ENCODE measurements around the gene RSKR. TPM values are rescaled to one million over a fixed set of nuclear protein-coding genes. Genes with fewer than 3 reads are reported as not detected.
"Not testable (repeated sequence)": the region's sequence is repeated elsewhere in the genome, so short reads cannot be mapped to it uniquely, and the experiment has no call there.

Gene RSKR
- total RNA-seq, 2 donors from 2014 or later, result 8.0 to 11.8 TPM

DNA sequence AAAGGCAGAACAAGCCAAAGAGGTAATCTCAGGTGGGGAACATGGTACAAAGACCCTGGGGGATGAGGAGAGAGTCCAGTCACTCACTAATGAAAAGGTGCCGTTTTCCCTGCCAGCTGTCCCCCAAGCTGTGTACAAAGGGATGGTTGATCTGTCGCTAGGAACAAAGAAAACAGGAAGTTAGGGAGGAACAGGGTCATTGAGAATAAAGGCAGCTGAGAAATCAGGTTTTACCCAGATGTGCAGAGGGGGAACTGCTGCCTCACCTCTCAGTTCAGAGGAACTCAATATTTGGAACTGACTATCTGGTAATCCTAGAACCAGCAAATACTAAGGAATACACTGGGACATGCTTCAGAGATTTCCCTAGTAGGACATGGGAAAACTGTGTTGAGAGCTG lies 1.5 kb downstream of the RSKR start:
- peaks cover 20% of the 10 kb centered on the region for H3K36me3 ChIP-seq
- H3K9me3 ChIP-seq, result no peaks in the 10 kb centered on the region
- no peak overlapping the region for H3K4me3 ChIP-seq
- DNase-seq (ENCODE audit: low spot score) (no peak), ATAC-seq (ENCODE audit: insufficient number of reproducible peaks, low FRiP score, low read depth) (no peak)
- no peak overlapping the region for H3K27ac ChIP-seq
- H3K27me3 ChIP-seq (replicated peaks; ENCODE audit: insufficient read depth), result no peaks in the 10 kb centered on the region
- H3K4me1 ChIP-seq (ENCODE audit: control insufficient read depth in 1 of 2, low read depth in 2 of 2), result no peaks in the 10 kb centered on the region
- TF ChIP-seq, protein P1, sequence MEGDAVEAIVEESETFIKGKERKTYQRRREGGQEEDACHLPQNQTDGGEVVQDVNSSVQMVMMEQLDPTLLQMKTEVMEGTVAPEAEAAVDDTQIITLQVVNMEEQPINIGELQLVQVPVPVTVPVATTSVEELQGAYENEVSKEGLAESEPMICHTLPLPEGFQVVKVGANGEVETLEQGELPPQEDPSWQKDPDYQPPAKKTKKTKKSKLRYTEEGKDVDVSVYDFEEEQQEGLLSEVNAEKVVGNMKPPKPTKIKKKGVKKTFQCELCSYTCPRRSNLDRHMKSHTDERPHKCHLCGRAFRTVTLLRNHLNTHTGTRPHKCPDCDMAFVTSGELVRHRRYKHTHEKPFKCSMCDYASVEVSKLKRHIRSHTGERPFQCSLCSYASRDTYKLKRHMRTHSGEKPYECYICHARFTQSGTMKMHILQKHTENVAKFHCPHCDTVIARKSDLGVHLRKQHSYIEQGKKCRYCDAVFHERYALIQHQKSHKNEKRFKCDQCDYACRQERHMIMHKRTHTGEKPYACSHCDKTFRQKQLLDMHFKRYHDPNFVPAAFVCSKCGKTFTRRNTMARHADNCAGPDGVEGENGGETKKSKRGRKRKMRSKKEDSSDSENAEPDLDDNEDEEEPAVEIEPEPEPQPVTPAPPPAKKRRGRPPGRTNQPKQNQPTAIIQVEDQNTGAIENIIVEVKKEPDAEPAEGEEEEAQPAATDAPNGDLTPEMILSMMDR (IDR thresholded peaks at IDR 0.05), result no peak

DNA sequence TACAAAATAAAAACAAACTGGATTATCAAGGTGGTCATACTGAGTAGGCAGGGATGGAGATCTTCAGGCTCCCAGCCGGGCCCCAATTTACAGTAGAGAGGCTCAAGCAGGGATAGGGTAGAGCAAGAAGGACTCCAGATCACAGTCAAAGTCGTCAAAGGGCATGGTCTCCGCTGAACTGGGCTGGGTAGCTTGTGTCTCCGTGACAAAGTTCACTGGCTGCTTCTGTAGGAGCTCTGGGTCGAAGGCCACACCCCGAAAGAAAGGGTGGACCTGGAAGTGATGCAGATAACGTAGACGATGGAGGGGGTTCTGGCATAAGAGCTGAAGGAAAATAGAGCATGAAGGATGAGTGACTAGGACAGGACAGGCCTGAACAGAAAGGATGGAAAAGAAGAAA lies 3.6 kb downstream of the RSKR start:
- H3K27me3 ChIP-seq (replicated peaks; ENCODE audit: insufficient read depth), result no peaks in the 10 kb centered on the region
- TF ChIP-seq, protein P1 (IDR thresholded peaks at IDR 0.05), result no peak
- no peaks in the 10 kb centered on the region for H3K4me1 ChIP-seq (ENCODE audit: control insufficient read depth in 1 of 2, low read depth in 2 of 2)
- H3K4me3 ChIP-seq, result no peak overlapping the region
- DNase-seq (ENCODE audit: low spot score) (no peak), ATAC-seq (ENCODE audit: insufficient number of reproducible peaks, low FRiP score, low read depth) (no peak)
- H3K36me3 ChIP-seq, result peaks cover 5% of the 10 kb centered on the region
- H3K27ac ChIP-seq, result no peak overlapping the region
- no peaks in the 10 kb centered on the region for H3K9me3 ChIP-seq

DNA sequence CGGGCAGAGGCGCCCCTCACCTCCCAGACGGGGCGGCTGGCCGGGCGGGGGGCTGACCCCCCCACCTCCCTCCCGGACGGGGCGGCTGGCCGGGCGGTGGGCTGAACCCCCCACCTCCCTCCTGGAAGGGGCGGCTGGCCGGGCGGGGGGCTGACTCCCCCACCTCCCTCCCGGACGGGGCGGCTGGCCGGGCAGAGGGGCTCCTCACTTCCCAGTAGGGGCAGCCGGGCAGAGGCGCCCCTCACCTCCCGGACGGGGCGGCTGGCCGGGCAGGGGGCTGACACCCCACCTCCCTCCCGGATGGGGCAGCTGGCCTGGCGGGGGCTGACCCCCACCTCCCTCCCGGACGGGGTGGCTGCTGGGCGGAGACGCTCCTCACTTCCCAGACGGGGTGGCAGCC lies 10.0 kb downstream of the RSKR start:
- not testable (repeated sequence) for H3K36me3 ChIP-seq; H3K4me3 ChIP-seq; H3K9me3 ChIP-seq; ATAC-seq (ENCODE audit: insufficient number of reproducible peaks, low FRiP score, low read depth); H3K27me3 ChIP-seq (replicated peaks; ENCODE audit: insufficient read depth); H3K27ac ChIP-seq; DNase-seq (ENCODE audit: low spot score); H3K4me1 ChIP-seq (ENCODE audit: control insufficient read depth in 1 of 2, low read depth in 2 of 2)

DNA sequence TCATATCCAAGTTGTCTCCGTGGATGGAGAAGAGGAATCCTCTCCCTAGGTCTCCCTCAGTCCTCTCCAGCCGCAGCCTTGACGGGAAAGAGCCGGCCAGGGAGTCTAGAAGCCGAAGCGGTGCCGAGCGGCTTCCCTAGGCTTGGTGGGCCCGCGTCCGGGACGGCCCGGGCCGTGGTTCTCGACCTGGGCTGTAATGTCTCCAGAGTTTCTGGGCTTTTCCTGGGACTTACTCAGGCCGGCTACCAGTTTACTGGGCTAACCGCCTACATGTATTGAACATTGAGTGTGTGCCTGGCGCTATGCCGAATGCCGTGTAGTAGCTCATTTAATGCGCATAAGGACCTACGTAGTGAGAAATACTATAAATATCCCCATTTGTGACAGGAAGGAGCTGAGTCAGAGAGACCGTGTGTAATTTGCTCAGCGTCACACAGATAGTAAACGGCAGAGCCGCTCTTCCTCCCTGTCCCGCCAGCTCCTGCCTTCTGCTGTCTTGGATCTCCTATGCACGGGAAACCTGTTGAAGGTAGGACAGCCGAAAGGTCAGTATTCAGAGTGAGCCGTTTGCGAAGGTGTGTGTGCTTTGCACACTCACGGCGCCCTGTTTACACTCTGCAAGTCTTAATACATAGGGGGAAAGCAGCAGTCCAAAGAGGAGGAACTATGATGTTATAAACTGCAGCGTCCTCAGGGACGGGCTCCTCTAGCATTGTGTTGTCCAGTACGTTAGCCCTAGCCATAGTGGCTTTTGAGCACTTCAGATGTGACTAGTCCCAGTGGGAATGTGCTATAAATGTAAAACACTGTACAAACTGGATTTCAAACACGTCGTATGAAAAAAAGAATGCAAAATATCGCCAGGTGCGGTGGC lies 14.4 kb downstream of the RSKR start:
- TF ChIP-seq, protein P1 (IDR thresholded peaks at IDR 0.05), result no peak
- no peaks in the 10 kb centered on the region for H3K9me3 ChIP-seq
- ATAC-seq (ENCODE audit: insufficient number of reproducible peaks, low FRiP score, low read depth) (peak; percentile 80), DNase-seq (ENCODE audit: low spot score) (peak; percentile 76)
- H3K4me1 ChIP-seq (ENCODE audit: control insufficient read depth in 1 of 2, low read depth in 2 of 2), result peaks cover 5 to 16% of the 10 kb centered on the region in 2 donors
- no peaks in the 10 kb centered on the region for H3K36me3 ChIP-seq
- no peaks in the 10 kb centered on the region for H3K27me3 ChIP-seq (replicated peaks; ENCODE audit: insufficient read depth)
- H3K4me3 ChIP-seq, result peak overlapping the region; percentile 88
- peak overlapping the region; percentile 95 to 98 for H3K27ac ChIP-seq

DNA sequence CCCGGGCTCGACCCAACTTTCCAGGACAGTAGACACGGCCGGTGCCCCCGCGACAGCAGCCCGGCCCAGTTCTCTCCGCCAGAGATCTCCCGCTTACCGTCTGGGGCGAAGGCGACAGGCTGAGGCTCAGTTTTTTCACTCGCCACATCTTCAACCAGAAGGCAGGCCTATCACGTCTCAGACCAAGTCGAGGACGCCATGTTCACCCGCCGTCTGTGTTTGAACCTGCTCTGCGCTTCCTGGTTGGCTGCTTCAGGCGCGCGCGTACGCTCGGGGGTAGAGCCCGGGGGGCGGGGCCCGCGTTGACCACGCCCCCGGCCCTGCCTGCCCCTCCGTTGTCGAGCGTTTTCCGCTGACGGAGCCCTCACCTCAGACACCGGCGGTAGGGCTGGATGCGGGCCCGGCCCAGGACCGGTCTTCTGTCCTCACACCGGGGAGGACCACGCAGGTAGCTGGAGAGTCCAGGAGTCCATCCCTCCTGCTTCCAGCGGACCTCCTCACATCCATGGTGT lies 15.1 kb downstream of the RSKR start, which contains the start of gene SPAG5:
TSS of gene SPAG5 (minus strand) at position 227 of the 512 bp plus-strand sequence. CDS start at position 148, 79 bp downstream.
- Histone ChIP-seq H3K4me3 (peak within 1 kb of the TSS; percentile 88), H3K27me3 (replicated peaks; ENCODE audit: insufficient read depth) (no peaks in the 10 kb centered on the region), H3K4me1 (ENCODE audit: control insufficient read depth in 1 of 2, low read depth in 2 of 2) (peaks cover 5 to 16% of the 10 kb centered on the region in 2 donors), H3K27ac (peak within 1 kb of the TSS; percentile 95 to 98), H3K36me3 (no peaks in the 10 kb centered on the region), H3K9me3 (no peaks in the 10 kb centered on the region)
- TF ChIP-seq, protein P1 (IDR thresholded peaks at IDR 0.05), result no peak
- DNase-seq (ENCODE audit: low spot score), result peak; percentile 72
- ATAC-seq (ENCODE audit: insufficient number of reproducible peaks, low FRiP score, low read depth), result peak; percentile 95

Measured in thoracic aorta (tissue), 2 donors.